PC-3 (cell line): ENCODE results near the gene MYH8. TPM values are rescaled to one million over a fixed set of nuclear protein-coding genes. Genes with fewer than 3 reads are reported as not detected.

Experiments used
- ATAC-seq: fragments of 200-7000 bp; cut with Tn5 transposase; 2 replicates; pipeline ENCODE4 v1.9.1; 2020; ENCODE audit warnings: mild to moderate bottlenecking, moderate library complexity
- BruUV-seq: library from RNA; stranded (reverse); fragments of 400-500 nt; replicated peaks from 2 replicates; lab custom pipeline; 2021; lab: Mats Ljungman, UMichigan
- CTCF ChIA-PET: fragments of 300-600 bp; sonication (Branson Sonifier 250); formaldehyde crosslinking; loops from one replicate; lab custom pipeline; 2022; ENCODE audit warnings: antibody characterized with exemption; lab: Charles Lee
- POLR2A ChIA-PET: fragments of 300-600 bp; sonication (Branson Sonifier 250); formaldehyde crosslinking; loops from one replicate; lab custom pipeline; 2022; ENCODE audit warnings: antibody characterized with exemption; ENCODE audit not compliant: unreplicated experiment; lab: Charles Lee
- DNase-seq: peaks from one replicate; pipeline ENCODE4 v3.0.0-alpha.2; 2015
- H2AFZ ChIP-seq: fragments of 300-600 bp; sonication (generic); 2 replicates; pipeline ENCODE4 v1.6.0; 2016; ENCODE audit warnings: antibody characterized with exemption, low read length
- H3F3A ChIP-seq: fragments of 300-600 bp; sonication (generic); one replicate; pipeline ENCODE4 v1.6.0; 2017; ENCODE audit warnings: antibody characterized with exemption, low read length, control low read depth, mild to moderate bottlenecking; ENCODE audit not compliant: unreplicated experiment
- H3K27ac ChIP-seq: fragments of 300-600 bp; sonication (generic); 2 replicates; pipeline ENCODE4 v1.5.1; 2016; ENCODE audit warnings: mild to moderate bottlenecking, low read length
- H3K27me3 ChIP-seq: fragments of 300-600 bp; sonication (generic); 2 replicates; pipeline ENCODE4 v1.6.1; 2016; ENCODE audit warnings: low read length, mixed read lengths
- H3K36me3 ChIP-seq: fragments of 300-600 bp; sonication (generic); 2 replicates; pipeline ENCODE4 v1.6.1; 2016; ENCODE audit warnings: low read depth, mixed run types, low read length, mixed read lengths
- H3K4me1 ChIP-seq: fragments of 300-600 bp; sonication (generic); 2 replicates; pipeline ENCODE4 v1.5.1; 2016; ENCODE audit warnings: low read length; ENCODE audit not compliant: insufficient read depth
- H3K4me2 ChIP-seq: fragments of 300-600 bp; sonication (generic); 2 replicates; pipeline ENCODE4 v1.6.0; 2016; ENCODE audit warnings: low read length
- H3K4me3 ChIP-seq: fragments of 300-600 bp; sonication (generic); 2 replicates; pipeline ENCODE4 v1.5.1; 2016; ENCODE audit warnings: mild to moderate bottlenecking, low read length, mixed read lengths
- H3K79me2 ChIP-seq: fragments of 300-600 bp; sonication (generic); 2 replicates; pipeline ENCODE4 v1.6.1; 2017; ENCODE audit warnings: low read length, mixed read lengths
- H3K9ac ChIP-seq: fragments of 300-600 bp; sonication (generic); 2 replicates; pipeline ENCODE4 v1.6.0; 2016; ENCODE audit warnings: mild to moderate bottlenecking, low read length
- H3K9me2 ChIP-seq: fragments of 300-600 bp; sonication (generic); replicated peaks from 2 replicates; pipeline ENCODE4 v1.6.1; 2016; ENCODE audit warnings: mixed run types, low read length, mixed read lengths
- H3K9me3 ChIP-seq: fragments of 300-600 bp; sonication (generic); 2 replicates; pipeline ENCODE4 v1.6.1; 2016; ENCODE audit warnings: low read length, mixed read lengths
- H4K20me1 ChIP-seq: fragments of 300-600 bp; sonication (generic); 2 replicates; pipeline ENCODE4 v1.6.1; 2016; ENCODE audit warnings: low read length, mixed read lengths
- EZH2 ChIP-seq: fragments of 300-600 bp; sonication (generic); IDR thresholded peaks from one replicate; pipeline ENCODE4 v1.6.1; 2017; ENCODE audit warnings: antibody characterized with exemption, mild to moderate bottlenecking, low read length; ENCODE audit not compliant: unreplicated experiment
- EZH2phosphoT487 ChIP-seq: fragments of 300-600 bp; sonication (generic); IDR thresholded peaks from 2 replicates; pipeline ENCODE4 v1.6.1; 2018; ENCODE audit warnings: mild to moderate bottlenecking, antibody characterized with exemption, low read length, borderline replicate concordance
- intact Hi-C: fragments of 100-400 bp; cut with micrococcal nuclease; formaldehyde crosslinking; loops from 2 replicates; pipeline ENCODE4 v1.9.0; 2023
- total RNA-seq: library from RNA; depleted of rRNA; stranded (reverse); fragments of >200 nt; gene quantifications from 2 replicates; pipeline ENCODE4 v1.2.3, GENCODE V29; 2014
- TF ChIP-seq, protein P1 (sequence below): fragments of 300-600 bp; sonication (generic); conservative IDR thresholded peaks from 2 replicates; pipeline ENCODE4 v1.5.1; 2017; ENCODE audit warnings: antibody characterized with exemption, low read depth, mild to moderate bottlenecking, low read length

The MYH8 gene
- total RNA-seq, 1 experiment from 2014 or later: not detected

DNA sequence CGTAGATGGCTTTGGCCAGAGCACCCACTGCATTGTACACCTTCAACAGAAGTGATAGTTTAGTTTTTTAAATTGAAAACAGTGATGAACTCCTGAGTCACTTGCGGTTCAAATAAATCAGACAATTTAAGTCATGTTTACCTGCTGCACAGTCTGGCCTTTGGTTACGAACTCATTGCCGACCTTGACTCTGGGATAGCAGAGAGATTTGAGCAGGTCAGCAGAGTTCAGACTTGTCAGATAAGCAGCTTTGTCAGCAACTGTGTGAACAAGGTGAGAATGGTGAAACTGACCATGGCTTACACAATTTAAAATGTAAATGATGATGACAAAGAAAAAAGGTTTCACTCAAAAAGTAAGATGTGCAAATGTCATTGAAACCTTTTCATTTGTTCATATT is 38.3 kb upstream of the MYH8 start:
- intact Hi-C loops: no loop called here
- no peaks in the 10 kb centered on the region for H3K9me2 ChIP-seq
- H3K27me3 ChIP-seq: no peaks in the 10 kb centered on the region
- ATAC-seq (no peak), DNase-seq (no peak)
- no peak for TF ChIP-seq EZH2phosphoT487
- TF ChIP-seq EZH2: no peak
- TF ChIP-seq, protein P1, sequence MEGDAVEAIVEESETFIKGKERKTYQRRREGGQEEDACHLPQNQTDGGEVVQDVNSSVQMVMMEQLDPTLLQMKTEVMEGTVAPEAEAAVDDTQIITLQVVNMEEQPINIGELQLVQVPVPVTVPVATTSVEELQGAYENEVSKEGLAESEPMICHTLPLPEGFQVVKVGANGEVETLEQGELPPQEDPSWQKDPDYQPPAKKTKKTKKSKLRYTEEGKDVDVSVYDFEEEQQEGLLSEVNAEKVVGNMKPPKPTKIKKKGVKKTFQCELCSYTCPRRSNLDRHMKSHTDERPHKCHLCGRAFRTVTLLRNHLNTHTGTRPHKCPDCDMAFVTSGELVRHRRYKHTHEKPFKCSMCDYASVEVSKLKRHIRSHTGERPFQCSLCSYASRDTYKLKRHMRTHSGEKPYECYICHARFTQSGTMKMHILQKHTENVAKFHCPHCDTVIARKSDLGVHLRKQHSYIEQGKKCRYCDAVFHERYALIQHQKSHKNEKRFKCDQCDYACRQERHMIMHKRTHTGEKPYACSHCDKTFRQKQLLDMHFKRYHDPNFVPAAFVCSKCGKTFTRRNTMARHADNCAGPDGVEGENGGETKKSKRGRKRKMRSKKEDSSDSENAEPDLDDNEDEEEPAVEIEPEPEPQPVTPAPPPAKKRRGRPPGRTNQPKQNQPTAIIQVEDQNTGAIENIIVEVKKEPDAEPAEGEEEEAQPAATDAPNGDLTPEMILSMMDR: no peak
- POLR2A ChIA-PET: no interaction called here
- H3K9me3 ChIP-seq: no peaks in the 10 kb centered on the region
- no peaks in the 10 kb centered on the region for H4K20me1 ChIP-seq
- no peak overlapping the region for H3K9ac ChIP-seq
- H3K4me2 ChIP-seq: no peak overlapping the region
- no peaks in the 10 kb centered on the region for H3K4me1 ChIP-seq
- no peak overlapping the region for H2AFZ ChIP-seq
- no TSS peak for BruUV-seq
- H3K79me2 ChIP-seq: no peaks in the 10 kb centered on the region
- H3K27ac ChIP-seq: no peak overlapping the region
- no peak overlapping the region for H3K4me3 ChIP-seq
- CTCF ChIA-PET: no interaction called here
- no peaks in the 10 kb centered on the region for H3F3A ChIP-seq
- no peaks in the 10 kb centered on the region for H3K36me3 ChIP-seq

DNA sequence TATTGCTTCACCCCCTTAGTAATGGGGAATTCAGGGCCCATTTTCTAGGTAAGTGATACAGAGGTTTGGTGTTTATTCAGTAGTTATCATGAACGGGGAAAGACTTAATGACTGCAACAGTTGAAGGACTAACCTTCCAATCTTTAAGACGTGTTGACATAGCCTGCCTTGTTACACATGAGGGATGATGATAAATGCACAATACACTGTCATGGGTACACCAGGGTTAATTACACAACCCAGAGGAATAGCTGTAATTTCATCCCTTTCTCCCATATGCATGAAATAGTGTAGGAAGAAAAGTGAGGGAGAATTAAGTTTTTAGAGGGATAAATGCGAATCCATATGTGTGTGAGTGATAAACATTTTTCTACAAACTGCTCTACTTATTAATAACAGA is 37.0 kb upstream of the MYH8 start:
- no peaks in the 10 kb centered on the region for H3K27me3 ChIP-seq
- H3K9me3 ChIP-seq: no peaks in the 10 kb centered on the region
- no peak overlapping the region for H3K4me2 ChIP-seq
- H3K27ac ChIP-seq: no peak overlapping the region
- BruUV-seq: no TSS peak
- POLR2A ChIA-PET: no interaction called here
- no peaks in the 10 kb centered on the region for H3K79me2 ChIP-seq
- no peaks in the 10 kb centered on the region for H3K9me2 ChIP-seq
- DNase-seq (no peak), ATAC-seq (no peak)
- TF ChIP-seq EZH2: no peak
- TF ChIP-seq EZH2phosphoT487: no peak
- TF ChIP-seq, protein P1: no peak
- no peaks in the 10 kb centered on the region for H3K36me3 ChIP-seq
- intact Hi-C loops: no loop called here
- no peak overlapping the region for H2AFZ ChIP-seq
- H3F3A ChIP-seq: no peaks in the 10 kb centered on the region
- H3K9ac ChIP-seq: no peak overlapping the region
- no peaks in the 10 kb centered on the region for H3K4me1 ChIP-seq
- CTCF ChIA-PET: no interaction called here
- H4K20me1 ChIP-seq: no peaks in the 10 kb centered on the region
- no peak overlapping the region for H3K4me3 ChIP-seq

DNA sequence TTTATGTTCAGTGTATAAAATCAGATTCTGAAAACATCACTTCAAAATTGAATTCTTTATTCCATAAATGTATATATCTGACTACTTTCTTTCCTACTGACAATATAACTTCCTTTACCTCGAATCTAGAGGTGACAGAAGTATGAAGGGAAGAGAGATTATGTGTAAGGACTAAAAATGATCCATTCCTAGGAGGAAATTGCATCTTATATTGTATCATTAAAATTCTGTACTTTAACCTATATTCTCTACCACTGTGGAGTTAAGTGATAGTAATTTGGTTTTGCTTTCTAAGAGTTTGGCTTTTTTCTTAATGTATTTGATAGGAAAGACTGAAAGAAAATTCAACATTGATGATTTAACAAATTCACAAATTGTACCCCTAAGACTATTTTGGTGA is 36.2 kb upstream of the MYH8 start:
- H4K20me1 ChIP-seq: no peaks in the 10 kb centered on the region
- ATAC-seq (no peak), DNase-seq (no peak)
- H3K27ac ChIP-seq: no peak overlapping the region
- no peaks in the 10 kb centered on the region for H3K4me1 ChIP-seq
- no peaks in the 10 kb centered on the region for H3K27me3 ChIP-seq
- H3K9me2 ChIP-seq: no peaks in the 10 kb centered on the region
- no TSS peak for BruUV-seq
- H3K36me3 ChIP-seq: no peaks in the 10 kb centered on the region
- H3K9ac ChIP-seq: no peak overlapping the region
- H3K4me2 ChIP-seq: no peak overlapping the region
- POLR2A ChIA-PET: no interaction called here
- intact Hi-C loops: no loop called here
- no peak overlapping the region for H2AFZ ChIP-seq
- no peak overlapping the region for H3K4me3 ChIP-seq
- H3K9me3 ChIP-seq: no peaks in the 10 kb centered on the region
- CTCF ChIA-PET: no interaction called here
- no peaks in the 10 kb centered on the region for H3K79me2 ChIP-seq
- H3F3A ChIP-seq: no peaks in the 10 kb centered on the region
- TF ChIP-seq EZH2: no peak
- TF ChIP-seq, protein P1: no peak
- TF ChIP-seq EZH2phosphoT487: no peak
